ENCODE measurements around the gene PRKCE. TPM values are rescaled to one million over a fixed set of nuclear protein-coding genes. Genes with fewer than 3 reads are reported as not detected.

The PRKCE gene
- total and polyA plus RNA-seq, 2 donors (not counting 1 experiment from before 2014, with no cell fraction given), result 23.6 to 271 TPM

DNA sequence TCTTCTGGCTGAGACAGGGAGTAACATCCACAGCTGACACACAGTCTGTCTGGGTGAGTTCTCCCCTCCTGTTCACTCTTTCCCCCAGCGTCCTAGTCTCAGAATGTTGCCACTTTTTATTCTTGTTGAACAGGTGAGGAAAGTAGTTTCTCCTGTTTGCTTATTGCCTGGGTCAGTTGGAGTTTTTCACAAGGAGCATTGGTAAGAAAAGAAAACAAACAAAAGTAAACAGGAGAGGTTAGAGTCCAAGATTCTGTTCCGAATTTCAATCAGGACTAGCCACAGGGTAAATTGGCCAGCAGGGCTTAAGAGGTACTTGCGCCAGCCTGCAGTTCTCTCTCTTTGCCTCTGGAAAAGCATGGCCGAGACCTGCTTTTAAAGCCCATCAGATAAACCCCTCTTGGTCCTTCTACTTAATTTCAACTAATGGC lies 390.7 kb downstream of the PRKCE start:
- Histone ChIP-seq H3K27ac (ENCODE audit: low read length in 2 of 2) (no peak overlapping the region), H3K79me2 (ENCODE audit: control insufficient read depth, insufficient read depth, low read length) (no peaks in the 10 kb centered on the region), H3K9me3 (ENCODE audit: control extremely low read depth in 1 of 3, control insufficient read depth in 2 of 3, insufficient read depth in 1 of 3, low read length in 2 of 3) (no peaks in the 10 kb centered on the region), H3K4me2 (replicated peaks; ENCODE audit: low read depth, low read length, poor library complexity, severe bottlenecking) (no peak overlapping the region), H3K4me3 (ENCODE audit: control extremely low read depth in 1 of 5, extremely low read depth in 1 of 5, insufficient read depth in 1 of 5, low read depth in 2 of 5, low read length in 4 of 5) (no peak overlapping the region), H3K27me3 (replicated peaks in 1 of 4; ENCODE audit: control extremely low read depth in 1 of 4, control insufficient read depth in 3 of 4, insufficient read depth in 4 of 4, low read length in 3 of 4) (no peaks in the 10 kb centered on the region), H3K9ac (ENCODE audit: low read length) (no peak overlapping the region), H3K4me1 (ENCODE audit: control insufficient read depth in 2 of 2, insufficient read depth in 2 of 2, low read length in 2 of 2) (no peaks in the 10 kb centered on the region), H3K36me3 (replicated peaks in 1 of 2; ENCODE audit: control extremely low read depth in 1 of 2, control insufficient read depth in 1 of 2, extremely low read depth in 1 of 2, insufficient read depth in 2 of 2, low read length in 1 of 2) (peaks cover under 1 to 13% of the 10 kb centered on the region in 2 experiments), H4K20me1 (ENCODE audit: control insufficient read depth, insufficient read depth, low read length, poor library complexity, severe bottlenecking) (no peaks in the 10 kb centered on the region), H2AFZ (ENCODE audit: insufficient read depth, low read depth, low read length, poor library complexity, severe bottlenecking) (no peak overlapping the region)
- intact Hi-C loops (cut with micrococcal nuclease), result no loop called here
- Mint-ChIP-seq H3K9me3 (ENCODE audit: insufficient read depth) (no peaks in the 10 kb centered on the region), H3K27ac (no peak overlapping the region), H3K4me3 (no peak overlapping the region), H3K4me1 (no peaks in the 10 kb centered on the region), H3K27me3 (no peaks in the 10 kb centered on the region)
- TF ChIP-seq EZH2 (IDR thresholded peaks at IDR 0.05; ENCODE audit: borderline replicate concordance, insufficient read depth, low read depth, low read length, poor library complexity, severe bottlenecking), result no peak
- TF ChIP-seq, protein P1, sequence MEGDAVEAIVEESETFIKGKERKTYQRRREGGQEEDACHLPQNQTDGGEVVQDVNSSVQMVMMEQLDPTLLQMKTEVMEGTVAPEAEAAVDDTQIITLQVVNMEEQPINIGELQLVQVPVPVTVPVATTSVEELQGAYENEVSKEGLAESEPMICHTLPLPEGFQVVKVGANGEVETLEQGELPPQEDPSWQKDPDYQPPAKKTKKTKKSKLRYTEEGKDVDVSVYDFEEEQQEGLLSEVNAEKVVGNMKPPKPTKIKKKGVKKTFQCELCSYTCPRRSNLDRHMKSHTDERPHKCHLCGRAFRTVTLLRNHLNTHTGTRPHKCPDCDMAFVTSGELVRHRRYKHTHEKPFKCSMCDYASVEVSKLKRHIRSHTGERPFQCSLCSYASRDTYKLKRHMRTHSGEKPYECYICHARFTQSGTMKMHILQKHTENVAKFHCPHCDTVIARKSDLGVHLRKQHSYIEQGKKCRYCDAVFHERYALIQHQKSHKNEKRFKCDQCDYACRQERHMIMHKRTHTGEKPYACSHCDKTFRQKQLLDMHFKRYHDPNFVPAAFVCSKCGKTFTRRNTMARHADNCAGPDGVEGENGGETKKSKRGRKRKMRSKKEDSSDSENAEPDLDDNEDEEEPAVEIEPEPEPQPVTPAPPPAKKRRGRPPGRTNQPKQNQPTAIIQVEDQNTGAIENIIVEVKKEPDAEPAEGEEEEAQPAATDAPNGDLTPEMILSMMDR (IDR thresholded peaks at IDR 0.05), result no peak
- CTCF ChIA-PET, result no interaction called here
- POLR2A ChIA-PET, result no interaction called here
- WGBS (ENCODE audit: insufficient coverage), result 94% methylated on average over 2 of the region's 4 CpGs
- ATAC-seq (ENCODE audit: low read depth) (no peak), DNase-seq (no peak)

DNA sequence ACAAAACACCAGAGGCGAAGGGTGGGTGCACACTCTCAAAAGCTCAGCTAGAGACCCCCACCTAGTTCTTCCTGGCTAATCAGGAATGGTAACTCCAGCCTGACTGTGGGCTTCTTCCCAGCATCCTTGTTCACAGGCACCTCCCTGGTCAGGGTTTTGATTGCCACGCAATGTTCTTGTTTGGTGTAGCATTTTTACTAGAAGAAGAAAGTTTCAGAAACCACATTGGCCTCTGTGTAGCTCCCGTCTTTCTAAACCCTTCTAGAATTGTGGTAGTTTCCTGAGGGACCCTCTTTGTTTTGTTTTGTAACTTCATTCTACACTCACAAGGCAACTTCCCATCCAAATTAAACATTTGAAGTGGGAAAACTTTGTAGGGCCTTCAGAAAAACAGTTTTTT lies 391.2 kb downstream of the PRKCE start:
- CTCF ChIA-PET, result interaction anchor here (1.7 kb wide), 1 partner anchor 20 kb away, joined by 6 read pairs; no protein-coding TSS in a partner anchor
- H3K4me1 Mint-ChIP-seq, result no peaks in the 10 kb centered on the region
- 100% methylated on average over 1 of the region's 3 CpGs for WGBS (ENCODE audit: insufficient coverage)

More for the DNA sequence above, 391.2 kb downstream of the PRKCE start:
- DNase-seq (no peak), ATAC-seq (ENCODE audit: low read depth) (no peak)
- TF ChIP-seq, protein P1 (IDR thresholded peaks at IDR 0.05), result no peak
- Histone ChIP-seq H3K27me3 (replicated peaks in 1 of 4; ENCODE audit: control extremely low read depth in 1 of 4, control insufficient read depth in 3 of 4, insufficient read depth in 4 of 4, low read length in 3 of 4) (no peaks in the 10 kb centered on the region), H2AFZ (ENCODE audit: insufficient read depth, low read depth, low read length, poor library complexity, severe bottlenecking) (no peak overlapping the region), H3K4me3 (ENCODE audit: control extremely low read depth in 1 of 5, extremely low read depth in 1 of 5, insufficient read depth in 1 of 5, low read depth in 2 of 5, low read length in 4 of 5) (no peak overlapping the region), H3K9ac (ENCODE audit: low read length) (no peak overlapping the region), H3K79me2 (ENCODE audit: control insufficient read depth, insufficient read depth, low read length) (no peaks in the 10 kb centered on the region), H3K27ac (ENCODE audit: low read length in 2 of 2) (no peak overlapping the region), H3K36me3 (replicated peaks in 1 of 2; ENCODE audit: control extremely low read depth in 1 of 2, control insufficient read depth in 1 of 2, extremely low read depth in 1 of 2, insufficient read depth in 2 of 2, low read length in 1 of 2) (peaks cover 3 to 13% of the 10 kb centered on the region in 2 experiments), H3K4me1 (ENCODE audit: control insufficient read depth in 2 of 2, insufficient read depth in 2 of 2, low read length in 2 of 2) (no peaks in the 10 kb centered on the region), H3K9me3 (ENCODE audit: control extremely low read depth in 1 of 3, control insufficient read depth in 2 of 3, insufficient read depth in 1 of 3, low read length in 2 of 3) (no peaks in the 10 kb centered on the region), H4K20me1 (ENCODE audit: control insufficient read depth, insufficient read depth, low read length, poor library complexity, severe bottlenecking) (no peaks in the 10 kb centered on the region), H3K4me2 (replicated peaks; ENCODE audit: low read depth, low read length, poor library complexity, severe bottlenecking) (no peak overlapping the region)
- POLR2A ChIA-PET, result no interaction called here
- no peak overlapping the region for H3K4me3 Mint-ChIP-seq
- intact Hi-C loops (cut with micrococcal nuclease), result no loop called here
- H3K9me3 Mint-ChIP-seq (ENCODE audit: insufficient read depth), result no peaks in the 10 kb centered on the region
- H3K27me3 Mint-ChIP-seq, result no peaks in the 10 kb centered on the region
- H3K27ac Mint-ChIP-seq, result no peak overlapping the region
